HG02884 (cell line): ENCODE measurements around the gene DDX25.

Experiments
- ATAC-seq: cut with Tn5 transposase; IDR thresholded peaks from one replicate; pipeline ENCODE4 v1.9.1; 2021; ENCODE audit warnings: mild to moderate bottlenecking, moderate library complexity; ENCODE audit not compliant: unreplicated experiment

DDX25 gene

GRCh38 chr11:125948278-125949051 is 44.2 kb downstream of the DDX25 start:
- ATAC-seq, result no peak

GRCh38 chr11:125949271-125950177 is 45.2 kb downstream of the DDX25 start:
- no peak for ATAC-seq

- ATAC-seq, result no peak
Observed at GRCh38 chr11:125950178-125950490, 45.8 kb downstream of the DDX25 start.

- ATAC-seq, result no peak
Observed at GRCh38 chr11:125950696-125951651, 46.7 kb downstream of the DDX25 start.

- ATAC-seq, result no peak
Observed at GRCh38 chr11:125951731-125952130, 47.4 kb downstream of the DDX25 start.

GRCh38 chr11:125952559-125952958 is 48.3 kb downstream of the DDX25 start:
- ATAC-seq, result no peak

GRCh38 chr11:125952973-125953372 is 48.7 kb downstream of the DDX25 start:
- no peak for ATAC-seq

GRCh38 chr11:125953401-125953935 is 49.2 kb downstream of the DDX25 start:
- ATAC-seq, result no peak

- no peak for ATAC-seq
Observed at GRCh38 chr11:125954123-125954944, 50.0 kb downstream of the DDX25 start.

- ATAC-seq, result no peak
Observed at GRCh38 chr11:125954945-125955640, 50.8 kb downstream of the DDX25 start.

GRCh38 chr11:125955856-125956255 is 51.5 kb downstream of the DDX25 start:
- ATAC-seq, result no peak

GRCh38 chr11:125956391-125957134 is 52.3 kb downstream of the DDX25 start:
- ATAC-seq, result no peak

- ATAC-seq, result no peak
Observed at GRCh38 chr11:125957618-125958332, 53.5 kb downstream of the DDX25 start.

- ATAC-seq, result no peak
Observed at GRCh38 chr11:125958872-125959400, 54.6 kb downstream of the DDX25 start.

GRCh38 chr11:125959511-125959910 is 55.2 kb downstream of the DDX25 start:
- no peak for ATAC-seq

- ATAC-seq, result no peak
Observed at GRCh38 chr11:125959931-125960330, 55.6 kb downstream of the DDX25 start.

GRCh38 chr11:125960771-125961170 is 56.5 kb downstream of the DDX25 start:
- no peak for ATAC-seq

GRCh38 chr11:125967515-125967914 is 63.2 kb downstream of the DDX25 start:
- no peak for ATAC-seq
